ENCODE measurements around the gene SCARF1. TPM values are rescaled to one million over a fixed set of nuclear protein-coding genes. Genes with fewer than 3 reads are reported as not detected.

SCARF1 gene
- total RNA-seq, 1 experiment from 2014 or later: 0.34 TPM

- no peak for DNase-seq (ENCODE audit: low read depth)
- in situ Hi-C loops (cut with HindIII; ENCODE audit: low pct_unique_long_range_greater_than_20kb, low sequenced_read_pairs): no loop called here
Observed at GRCh38 chr17:1588821-1589585, 56.5 kb downstream of the SCARF1 start.

GRCh38 chr17:1584167-1584566 is 61.4 kb downstream of the SCARF1 start:
- no peak for DNase-seq (ENCODE audit: low read depth)
- in situ Hi-C loops (cut with HindIII; ENCODE audit: low pct_unique_long_range_greater_than_20kb, low sequenced_read_pairs): no loop called here

Other genes with a start within 250 kb of the SCARF1 start
- gene YWHAE, start 245.5 kb downstream of the SCARF1 start, total RNA-seq (2014; rRNA removed; shearing (Covaris generic); ENCODE audit: low replicate concordance): 148 and 194 TPM in 2 replicates
- gene CRK, start 189.5 kb downstream of the SCARF1 start, total RNA-seq (2014; rRNA removed; shearing (Covaris generic); ENCODE audit: low replicate concordance): 25.4 and 35.3 TPM in 2 replicates
- gene MYO1C, start 153.0 kb downstream of the SCARF1 start, total RNA-seq (2014; rRNA removed; shearing (Covaris generic); ENCODE audit: low replicate concordance): 63.8 and 85.8 TPM in 2 replicates
- 24.8 and 33.3 TPM in 2 replicates for gene INPP5K, start 129.1 kb downstream of the SCARF1 start, total RNA-seq (2014; rRNA removed; shearing (Covaris generic); ENCODE audit: low replicate concordance)
- 6.7 and 24.4 TPM in 2 replicates for gene PITPNA, start 82.9 kb downstream of the SCARF1 start, total RNA-seq (2014; rRNA removed; shearing (Covaris generic); ENCODE audit: low replicate concordance)
- 7.6 and 29.9 TPM in 2 replicates for gene SLC43A2, start 16.9 kb downstream of the SCARF1 start, total RNA-seq (2014; rRNA removed; shearing (Covaris generic); ENCODE audit: low replicate concordance)
- 24.3 and 25.4 TPM in 2 replicates for gene RILP, start 4.1 kb upstream of the SCARF1 start, total RNA-seq (2014; rRNA removed; shearing (Covaris generic); ENCODE audit: low replicate concordance)
- gene PRPF8, start 39.1 kb upstream of the SCARF1 start, total RNA-seq (2014; rRNA removed; shearing (Covaris generic); ENCODE audit: low replicate concordance): 81.9 and 102 TPM in 2 replicates
- 0.20 and 1.0 TPM in 2 replicates for gene TLCD2, start 64.6 kb upstream of the SCARF1 start, total RNA-seq (2014; rRNA removed; shearing (Covaris generic); ENCODE audit: low replicate concordance)
- gene WDR81, start 79.0 kb upstream of the SCARF1 start, total RNA-seq (2014; rRNA removed; shearing (Covaris generic); ENCODE audit: low replicate concordance): 2.9 and 3.7 TPM in 2 replicates
- 0.14 and 0.68 TPM in 2 replicates for gene SERPINF2, start 97.1 kb upstream of the SCARF1 start, total RNA-seq (2014; rRNA removed; shearing (Covaris generic); ENCODE audit: low replicate concordance)
- gene SERPINF1, start 116.3 kb upstream of the SCARF1 start, total RNA-seq (2014; rRNA removed; shearing (Covaris generic); ENCODE audit: low replicate concordance): 5.2 TPM in 1 of 2 replicates, not detected in the other
- 4.7 and 18.3 TPM in 2 replicates for gene SMYD4, start 184.2 kb upstream of the SCARF1 start, total RNA-seq (2014; rRNA removed; shearing (Covaris generic); ENCODE audit: low replicate concordance)
- gene RPA1, start 184.3 kb upstream of the SCARF1 start, total RNA-seq (2014; rRNA removed; shearing (Covaris generic); ENCODE audit: low replicate concordance): 62.7 and 68.7 TPM in 2 replicates